ENCODE measurements around the gene KCNC1.

KCNC1 gene

DNA sequence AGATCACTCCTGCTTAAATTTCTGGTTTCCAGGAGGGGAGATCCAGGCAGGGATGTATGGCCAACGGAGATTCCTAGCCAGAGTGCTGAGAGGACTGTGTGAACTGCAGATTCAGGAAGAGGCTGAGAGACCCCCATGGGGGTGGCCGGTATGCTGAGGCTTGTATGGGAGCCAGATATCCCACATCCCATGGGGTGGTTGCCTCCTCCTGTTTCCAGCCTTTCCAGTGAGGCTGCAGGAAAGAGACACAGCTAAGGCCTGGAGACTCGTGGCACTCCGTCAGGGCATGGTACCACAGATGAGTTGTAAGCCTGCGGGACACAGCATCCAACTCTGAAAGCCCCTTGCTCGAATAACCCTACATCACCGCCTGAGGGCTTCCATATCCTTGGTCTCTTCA, 16.6 kb upstream of the KCNC1 start:
- no peak for DNase-seq

DNA sequence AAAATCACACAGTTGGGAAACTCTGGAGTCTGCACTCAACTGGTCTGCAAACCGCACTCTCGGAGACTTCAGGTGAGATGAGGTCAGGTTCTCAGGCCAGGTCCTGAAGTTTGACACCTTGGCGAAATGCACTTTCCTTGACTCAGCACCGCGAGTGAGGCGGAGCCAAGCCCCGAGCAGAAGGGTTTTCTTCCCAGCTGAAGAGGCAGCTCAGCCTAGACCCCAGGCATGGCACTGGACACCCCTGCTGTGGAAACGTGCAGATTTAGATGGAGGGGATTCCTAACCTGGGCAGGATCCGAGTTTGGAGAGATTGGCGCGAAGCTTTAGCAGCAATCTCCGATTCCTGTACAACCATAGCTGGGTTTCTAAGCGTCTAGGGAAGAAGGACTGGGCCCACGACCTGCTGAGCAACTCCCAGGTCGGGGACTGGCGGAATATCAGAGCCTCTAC, 16.0 kb upstream of the KCNC1 start:
- no peak for DNase-seq

DNA sequence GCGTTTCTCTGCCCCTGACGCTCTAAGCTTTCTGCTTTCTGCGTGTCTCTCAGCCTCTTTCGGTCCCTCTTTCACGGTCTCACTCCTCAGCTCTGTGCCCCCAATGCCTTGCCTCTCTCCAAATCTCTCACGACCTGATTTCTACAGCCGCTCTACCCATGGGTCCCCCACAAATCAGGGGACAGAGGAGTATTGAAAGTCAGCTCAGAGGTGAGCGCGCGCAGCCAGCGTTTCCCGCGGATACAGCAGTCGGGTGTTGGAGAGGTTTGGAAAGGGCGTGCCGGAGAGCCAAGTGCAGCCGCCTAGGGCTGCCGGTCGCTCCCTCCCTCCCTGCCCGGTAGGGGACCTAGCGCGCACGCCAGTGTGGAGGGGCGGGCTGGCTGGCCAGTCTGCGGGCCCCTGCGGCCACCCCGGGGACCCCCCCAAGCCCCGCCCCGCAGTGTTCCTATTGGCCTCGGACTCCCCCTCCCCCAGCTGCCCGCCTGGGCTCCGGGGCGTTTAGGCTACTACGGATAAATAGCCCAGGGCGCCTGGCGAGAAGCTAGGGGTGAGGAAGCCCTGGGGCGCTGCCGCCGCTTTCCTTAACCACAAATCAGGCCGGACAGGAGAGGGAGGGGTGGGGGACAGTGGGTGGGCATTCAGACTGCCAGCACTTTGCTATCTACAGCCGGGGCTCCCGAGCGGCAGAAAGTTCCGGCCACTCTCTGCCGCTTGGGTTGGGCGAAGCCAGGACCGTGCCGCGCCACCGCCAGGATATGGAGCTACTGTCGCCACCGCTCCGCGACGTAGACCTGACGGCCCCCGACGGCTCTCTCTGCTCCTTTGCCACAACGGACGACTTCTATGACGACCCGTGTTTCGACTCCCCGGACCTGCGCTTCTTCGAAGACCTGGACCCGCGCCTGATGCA, 15.3 kb upstream of the KCNC1 start, which contains the start of gene MYOD1:
MYOD1 (plus strand) TSS at position 544 of the 910 bp plus-strand sequence; CDS start at position 756, 212 bp downstream.
- no peak for DNase-seq

DNA sequence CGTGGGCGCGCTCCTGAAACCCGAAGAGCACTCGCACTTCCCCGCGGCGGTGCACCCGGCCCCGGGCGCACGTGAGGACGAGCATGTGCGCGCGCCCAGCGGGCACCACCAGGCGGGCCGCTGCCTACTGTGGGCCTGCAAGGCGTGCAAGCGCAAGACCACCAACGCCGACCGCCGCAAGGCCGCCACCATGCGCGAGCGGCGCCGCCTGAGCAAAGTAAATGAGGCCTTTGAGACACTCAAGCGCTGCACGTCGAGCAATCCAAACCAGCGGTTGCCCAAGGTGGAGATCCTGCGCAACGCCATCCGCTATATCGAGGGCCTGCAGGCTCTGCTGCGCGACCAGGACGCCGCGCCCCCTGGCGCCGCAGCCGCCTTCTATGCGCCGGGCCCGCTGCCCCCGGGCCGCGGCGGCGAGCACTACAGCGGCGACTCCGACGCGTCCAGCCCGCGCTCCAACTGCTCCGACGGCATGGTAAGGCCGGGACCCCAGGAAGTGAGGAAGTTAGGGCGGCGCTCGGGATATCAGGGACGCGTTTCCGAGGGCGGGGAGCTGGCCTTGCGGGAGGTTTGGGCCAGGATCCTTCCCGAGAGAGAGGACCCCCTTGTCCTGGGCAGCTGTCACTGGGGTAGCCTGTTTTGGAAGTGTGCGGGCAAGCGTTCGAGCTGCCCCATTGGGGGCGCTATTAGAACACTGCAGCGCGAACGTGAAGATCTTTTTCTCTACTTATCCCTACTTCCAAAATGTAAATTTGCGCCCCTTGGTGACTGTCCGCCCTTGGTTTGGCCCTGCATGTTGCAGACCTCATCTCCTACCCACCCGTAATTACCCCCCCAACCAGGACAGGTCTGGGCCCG, 14.4 kb upstream of the KCNC1 start:
- DNase-seq, result no peak

DNA sequence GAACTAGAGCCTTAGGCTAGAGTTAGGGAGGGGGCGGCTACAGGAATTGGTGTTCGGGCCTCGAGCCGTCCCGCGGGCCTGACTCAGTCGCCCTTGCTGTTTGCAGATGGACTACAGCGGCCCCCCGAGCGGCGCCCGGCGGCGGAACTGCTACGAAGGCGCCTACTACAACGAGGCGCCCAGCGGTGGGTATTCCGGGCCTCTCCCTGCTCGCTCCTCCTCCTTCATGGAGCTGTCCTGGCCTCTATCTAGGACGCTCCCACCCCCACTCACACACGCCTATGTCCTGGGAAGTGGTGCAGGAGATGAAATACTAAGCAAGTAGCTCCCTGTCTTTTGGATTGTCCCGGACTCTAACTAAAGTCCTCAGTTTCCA, 13.8 kb upstream of the KCNC1 start:
- no peak for DNase-seq

- DNase-seq, result no peak
These were observed 13.2 kb upstream of the KCNC1 start for GRCh38 chr11:17721242-17721999.

DNA sequence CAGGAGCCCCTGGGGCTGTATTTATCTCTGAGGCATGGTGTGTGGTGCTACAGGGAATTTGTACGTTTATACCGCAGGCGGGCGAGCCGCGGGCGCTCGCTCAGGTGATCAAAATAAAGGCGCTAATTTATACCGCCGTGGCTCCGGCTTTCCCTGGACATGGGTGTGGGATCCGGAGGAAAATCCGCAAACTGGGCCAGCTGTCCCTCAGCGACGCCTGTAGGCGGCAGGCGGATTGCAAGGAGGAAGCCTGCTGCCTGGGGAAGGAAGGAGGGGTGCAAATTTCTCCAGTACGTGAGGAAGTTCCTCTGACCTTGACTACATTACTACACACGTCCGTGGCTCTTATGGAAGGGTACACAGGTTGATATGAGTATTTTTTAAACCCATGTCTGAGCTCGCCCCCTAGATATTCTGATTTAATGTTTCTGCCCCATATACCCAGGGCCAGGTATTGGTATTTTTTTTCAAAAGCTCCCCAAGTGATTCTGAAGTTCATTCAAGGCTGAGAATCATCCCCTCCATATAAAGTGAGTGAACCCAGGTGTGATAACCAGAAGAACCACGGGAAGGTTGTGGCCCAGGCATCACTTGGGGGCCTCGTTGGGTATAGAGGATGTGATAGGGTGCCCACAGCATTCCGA, 12.5 kb upstream of the KCNC1 start:
- no peak for DNase-seq

DNA sequence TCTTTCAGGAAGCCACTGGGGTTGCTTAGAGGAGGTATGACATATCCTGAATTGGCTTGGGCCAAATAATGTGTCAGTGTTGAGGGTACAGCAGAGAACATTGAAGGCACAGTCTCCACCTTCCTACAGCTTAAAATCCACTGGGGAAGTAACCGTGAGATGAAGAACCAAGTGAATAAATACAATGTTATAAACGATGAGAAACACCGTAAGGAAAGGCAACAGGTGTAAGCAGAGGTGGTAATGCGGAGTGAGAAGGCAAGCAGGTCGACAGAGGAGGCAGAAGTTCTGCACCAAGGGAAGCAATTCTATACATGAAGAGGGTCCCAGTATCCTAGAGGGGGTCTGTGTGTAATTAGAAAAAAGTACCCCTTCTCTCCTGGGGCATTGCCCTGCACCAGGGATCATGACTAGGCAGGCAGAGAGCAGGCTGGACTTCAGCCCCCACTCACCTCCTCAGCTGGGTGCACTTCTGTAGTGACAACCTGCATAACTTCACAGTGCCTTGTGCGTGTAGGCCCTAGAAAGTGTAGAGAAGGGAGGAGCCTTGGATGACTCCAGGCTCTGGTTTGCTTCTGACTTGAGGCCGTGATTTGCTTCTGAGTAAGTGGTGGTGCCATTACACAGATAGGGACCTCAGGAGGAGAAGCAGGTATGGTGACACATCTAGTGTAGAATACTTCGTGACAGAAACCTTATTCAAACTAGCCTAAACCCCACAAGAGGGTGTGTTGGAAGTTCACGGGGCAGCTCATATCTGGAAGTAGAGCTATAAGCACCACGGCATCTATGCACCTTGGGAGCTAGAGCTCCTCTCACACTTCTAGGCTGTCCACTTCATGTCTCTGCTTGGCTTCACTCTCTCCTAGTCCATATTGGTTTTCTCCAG, 10.3 kb upstream of the KCNC1 start:
- no peak for DNase-seq

GRCh38 chr11:17725174-17725573, 9.4 kb upstream of the KCNC1 start:
- DNase-seq, result no peak

DNA sequence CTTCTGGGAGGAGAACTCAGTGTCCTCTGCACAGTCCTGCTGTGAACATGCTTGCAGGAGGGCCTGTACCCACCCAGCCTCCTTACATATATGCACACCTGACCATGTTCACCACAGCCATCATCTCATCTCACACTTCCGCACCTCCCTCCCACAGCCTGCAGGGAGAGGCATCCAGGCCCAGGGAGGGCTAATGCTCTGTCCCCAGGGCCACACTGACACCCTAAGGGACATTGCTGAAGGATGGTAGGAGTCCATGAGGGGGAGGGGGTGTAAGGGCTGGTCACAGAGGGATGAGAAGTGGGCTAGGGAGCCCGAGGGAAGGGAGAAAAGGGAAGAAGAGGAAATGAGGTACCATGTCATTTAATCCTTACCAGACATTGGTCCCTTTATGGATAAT, 4.4 kb upstream of the KCNC1 start:
- DNase-seq, result no peak

- peak in 5 of 6 experiments; percentile 6 to 33 (median 12) for DNase-seq
These were observed 3.7 kb upstream of the KCNC1 start for GRCh38 chr11:17730608-17731462.

DNA sequence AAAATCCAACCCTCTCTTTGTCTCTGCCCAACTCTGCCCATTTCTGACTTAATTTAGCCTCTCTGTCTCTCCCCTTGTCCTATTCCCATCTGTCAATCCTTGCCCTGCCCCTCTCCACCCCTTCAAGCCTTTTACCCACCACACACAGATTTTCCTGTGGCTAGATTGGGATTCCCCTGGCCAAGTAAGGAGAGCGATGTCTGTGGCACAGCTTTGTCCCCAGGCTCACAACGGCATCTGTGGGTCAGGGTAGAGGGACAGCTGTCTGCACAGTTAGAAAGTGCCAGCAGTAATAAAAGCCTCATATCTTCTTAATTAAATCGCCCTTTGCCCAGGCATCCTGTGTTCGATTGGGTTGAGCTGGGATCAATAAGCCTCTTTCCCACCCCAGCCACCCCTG, 1.3 kb upstream of the KCNC1 start:
- DNase-seq, result no peak

DNA sequence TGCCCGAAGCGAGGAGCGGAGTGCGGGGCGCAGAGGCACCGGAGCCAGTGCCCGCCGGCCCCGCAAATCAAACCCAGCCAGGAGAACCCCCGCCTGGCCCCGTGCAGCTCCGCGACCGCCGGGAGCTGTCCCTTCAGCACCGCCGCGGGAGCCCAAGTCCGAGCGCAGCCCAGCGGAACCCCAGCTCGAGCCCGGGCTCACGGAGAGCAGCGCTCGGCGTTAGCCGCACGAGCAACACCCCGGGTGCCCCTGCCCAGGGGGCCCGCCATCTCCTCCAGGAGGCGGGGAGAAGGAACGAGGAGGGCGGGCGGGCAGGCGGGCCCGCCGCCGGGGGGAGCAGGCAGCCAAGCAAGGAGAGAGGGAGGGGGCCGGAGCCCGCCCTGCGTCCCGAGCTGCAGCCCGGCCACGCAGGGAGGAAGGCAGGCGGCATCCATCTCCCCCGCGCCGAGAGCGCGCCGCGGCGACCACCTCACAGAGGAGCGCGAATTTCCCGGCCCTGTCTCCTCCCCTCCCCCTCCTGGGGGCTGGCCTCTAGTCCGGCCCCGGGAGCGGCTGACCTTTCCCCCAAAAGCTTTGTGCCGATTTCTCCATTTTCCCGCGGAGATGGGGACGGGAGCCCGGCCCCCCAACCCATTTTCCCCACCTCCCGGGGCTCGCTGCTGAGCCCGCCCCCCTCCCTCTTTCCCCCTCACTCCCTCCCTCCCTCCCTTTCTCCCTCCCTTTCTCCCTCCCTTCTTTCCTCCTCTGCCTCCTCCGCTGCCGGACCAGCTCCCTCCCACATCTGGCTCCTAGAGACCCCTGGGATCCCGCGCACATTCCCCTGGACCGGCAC, 621 bp downstream of the KCNC1 start:
- DNase-seq, result no peak

- DNase-seq, result no peak
These were observed 1.4 kb downstream of the KCNC1 start for GRCh38 chr11:17735818-17736578.

GRCh38 chr11:17736579-17736893, 2.0 kb downstream of the KCNC1 start:
- DNase-seq, result no peak

DNA sequence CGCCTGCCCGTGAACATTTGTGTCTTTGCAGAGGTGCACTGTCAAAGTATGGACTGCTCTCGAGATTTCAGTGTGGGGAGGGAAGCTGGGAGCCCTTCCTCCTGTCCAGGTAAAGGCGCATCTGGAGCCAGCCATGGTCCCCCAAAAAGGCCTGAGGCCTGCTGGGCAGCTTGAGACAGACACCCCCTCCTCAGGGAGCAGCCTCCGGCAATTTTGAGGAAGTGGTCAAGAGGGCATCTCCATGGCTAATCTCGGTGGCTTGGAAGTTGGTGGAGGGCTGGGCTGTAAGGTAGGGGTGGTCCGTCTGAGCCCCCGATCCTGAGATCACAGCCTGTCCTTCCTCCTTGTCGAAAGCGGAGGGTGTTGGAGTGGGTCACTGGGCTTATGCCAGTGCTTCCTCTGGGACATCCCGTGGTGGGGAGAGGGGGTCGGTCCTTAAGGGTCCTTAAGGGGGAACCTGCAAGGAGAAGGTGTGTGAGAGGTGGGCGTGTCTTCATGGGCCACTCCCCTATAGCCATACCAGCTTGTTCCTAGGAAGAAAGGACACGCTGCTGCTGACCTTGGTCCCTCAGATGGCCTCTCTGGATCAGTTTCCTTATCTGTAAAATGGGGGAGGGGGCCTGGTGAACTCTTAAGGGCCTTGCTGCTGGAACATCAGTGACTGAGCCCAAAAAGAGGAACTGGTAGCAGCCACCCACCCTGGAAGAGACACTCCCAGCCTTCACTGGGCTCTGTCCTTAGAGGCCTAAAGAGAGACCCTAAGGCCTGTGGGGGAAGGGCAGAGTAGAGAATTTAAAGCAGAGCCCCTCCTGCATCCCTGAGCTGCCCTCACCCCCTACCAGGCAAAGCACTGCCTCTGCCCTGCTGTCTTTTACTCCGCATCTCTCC, 2.6 kb downstream of the KCNC1 start:
- DNase-seq, result no peak

GRCh38 chr11:17738151-17738973, 3.8 kb downstream of the KCNC1 start:
- no peak for DNase-seq

Measured in stimulated activated naive CD4-positive, alpha-beta T cell (primary cell).